Epidermal melanocyte (primary cell): ENCODE measurements around the gene MSMO1.

Experiments used
- DNase-seq: peaks from one replicate; pipeline ENCODE4 v3.0.0; 2011; ENCODE audit warnings: low spot score; ENCODE audit not compliant: insufficient read length

The MSMO1 gene

GRCh38 chr4:165359506-165359905 is 32.0 kb downstream of the MSMO1 start:
- DNase-seq, result no peak

- no peak for DNase-seq
Measured at GRCh38 chr4:165360041-165360695, 32.7 kb downstream of the MSMO1 start.

GRCh38 chr4:165360985-165361670 is 33.7 kb downstream of the MSMO1 start:
- no peak for DNase-seq

- no peak for DNase-seq
Measured at GRCh38 chr4:165361810-165362209, 34.3 kb downstream of the MSMO1 start.

GRCh38 chr4:165364452-165365080 is 37.1 kb downstream of the MSMO1 start:
- no peak for DNase-seq

- no peak for DNase-seq
Measured at GRCh38 chr4:165367040-165367439, 39.6 kb downstream of the MSMO1 start.

GRCh38 chr4:165368114-165368513 is 40.6 kb downstream of the MSMO1 start:
- DNase-seq, result no peak

GRCh38 chr4:165368567-165368966 is 41.1 kb downstream of the MSMO1 start:
- no peak for DNase-seq

GRCh38 chr4:165369522-165369921 is 42.1 kb downstream of the MSMO1 start:
- no peak for DNase-seq

GRCh38 chr4:165370530-165370929 is 43.1 kb downstream of the MSMO1 start:
- DNase-seq, result no peak

- no peak for DNase-seq
Measured at GRCh38 chr4:165375465-165375864, 48.0 kb downstream of the MSMO1 start.

- DNase-seq, result no peak
Measured at GRCh38 chr4:165378398-165378744, 50.9 kb downstream of the MSMO1 start.

- peak; percentile 61 for DNase-seq
Measured at GRCh38 chr4:165378745-165379677, 51.5 kb downstream of the MSMO1 start, which contains the start of gene CPE. TSS of gene CPE (plus strand) at chr4:165379008. CDS start at chr4:165379222, 214 bp downstream.

- no peak for DNase-seq
Measured at GRCh38 chr4:165379678-165380064, 52.2 kb downstream of the MSMO1 start.

- DNase-seq, result no peak
Measured at GRCh38 chr4:165380805-165381204, 53.3 kb downstream of the MSMO1 start.

GRCh38 chr4:165381821-165382373 is 54.4 kb downstream of the MSMO1 start:
- no peak for DNase-seq

GRCh38 chr4:165382640-165383039 is 55.2 kb downstream of the MSMO1 start:
- DNase-seq, result no peak

- no peak for DNase-seq
Measured at GRCh38 chr4:165383591-165384073, 56.2 kb downstream of the MSMO1 start.

GRCh38 chr4:165384186-165384585 is 56.7 kb downstream of the MSMO1 start:
- DNase-seq, result no peak

GRCh38 chr4:165384598-165384997 is 57.1 kb downstream of the MSMO1 start:
- no peak for DNase-seq

GRCh38 chr4:165385126-165385525 is 57.7 kb downstream of the MSMO1 start:
- no peak for DNase-seq
